HEK293 (cell line): ENCODE results near the gene PRELID1.

ENCODE experiments used
- CTCF ChIA-PET: fragments of 350-600 bp; formaldehyde crosslinking; extraction: SDS; loops from one replicate; lab custom pipeline; 2021; ENCODE audit warnings: antibody characterized with exemption; lab: Yijun Ruan, JAX
- POLR2A ChIA-PET: fragments of 300-600 bp; formaldehyde crosslinking; extraction: SDS; loops from one replicate; lab custom pipeline; 2020; ENCODE audit warnings: antibody characterized with exemption, inconsistent platforms; lab: Yijun Ruan, JAX
- H3K27ac ChIP-seq: fragments of 200-500 bp; sonication (Bioruptor generic); 2 replicates; pipeline ENCODE4 v1.5.1; 2014; ENCODE audit warnings: low read depth, low read length, control low read depth, inconsistent platforms; ENCODE audit errors: extremely low read depth
- H3K36me3 ChIP-seq, 2 experiments: fragments of 200-500 bp in 1 of 2; sonication (Bioruptor generic) in 1 of 2; 1 replicate in 1 of 2; 2 replicates in 1 of 2; pipeline ENCODE4 v1.5.1; 2014 to 2017; ENCODE audit warnings: inconsistent platforms in 2 of 2, low read length in 2 of 2; ENCODE audit not compliant: control insufficient read depth in 2 of 2, insufficient read depth in 1 of 2
- H3K4me1 ChIP-seq: fragments of 200-500 bp; sonication (Bioruptor generic); 2 replicates; pipeline ENCODE4 v1.5.1; 2014; ENCODE audit warnings: mild to moderate bottlenecking, low read length, inconsistent platforms; ENCODE audit not compliant: control insufficient read depth, insufficient read depth
- H3K4me3 ChIP-seq: 2 replicates; pipeline ENCODE4 v1.5.1; 2011; ENCODE audit warnings: low read depth, mild to moderate bottlenecking, control low read depth, low read length, moderate library complexity
- H3K9me3 ChIP-seq: fragments of 200-500 bp; sonication (Bioruptor generic); 2 replicates; pipeline ENCODE4 v1.5.1; 2014; ENCODE audit warnings: low read depth, low read length, inconsistent platforms; ENCODE audit not compliant: control insufficient read depth, insufficient read depth
- ATF2 ChIP-seq: fragments of 450-650 bp; formaldehyde crosslinking; IDR thresholded peaks from 2 replicates; pipeline ENCODE4 v1.5.1; 2016; ENCODE audit warnings: missing biosample characterization, missing genetic modification characterization, low read depth
- ELK4 ChIP-seq: IDR thresholded peaks from 2 replicates; pipeline ENCODE4 v1.6.1; 2011; ENCODE audit warnings: mild to moderate bottlenecking, low read depth, low read length, borderline replicate concordance
- SALL2 ChIP-seq: fragments of 450-650 bp; formaldehyde crosslinking; IDR thresholded peaks from 2 replicates; pipeline ENCODE4 v1.5.0; 2017; ENCODE audit warnings: missing biosample characterization, mild to moderate bottlenecking, missing genetic modification characterization, borderline replicate concordance
- YY2 ChIP-seq: fragments of 450-650 bp; formaldehyde crosslinking; IDR thresholded peaks from 2 replicates; pipeline ENCODE4 v1.5.1; 2016; ENCODE audit warnings: missing biosample characterization, missing genetic modification characterization
- ZBTB8A ChIP-seq: fragments of 450-650 bp; formaldehyde crosslinking; IDR thresholded peaks from 2 replicates; pipeline ENCODE4 v1.5.1; 2016; ENCODE audit warnings: missing biosample characterization, missing genetic modification characterization
- ZFP41 ChIP-seq: fragments of 450-650 bp; formaldehyde crosslinking; IDR thresholded peaks from 2 replicates; pipeline ENCODE4 v1.5.1; 2016; ENCODE audit warnings: missing biosample characterization, missing genetic modification characterization, borderline replicate concordance
- ZFP69B ChIP-seq: fragments of 450-650 bp; formaldehyde crosslinking; IDR thresholded peaks from 2 replicates; pipeline ENCODE4 v1.5.1; 2016; ENCODE audit warnings: missing biosample characterization, missing genetic modification characterization
- ZNF121 ChIP-seq: fragments of 450-650 bp; formaldehyde crosslinking; IDR thresholded peaks from 2 replicates; pipeline ENCODE4 v1.5.1; 2016; ENCODE audit warnings: missing biosample characterization, missing genetic modification characterization
- ZNF16 ChIP-seq: fragments of 450-650 bp; formaldehyde crosslinking; IDR thresholded peaks from 2 replicates; pipeline ENCODE4 v1.5.1; 2016; ENCODE audit warnings: low read depth, missing biosample characterization, missing genetic modification characterization
- ZNF335 ChIP-seq: fragments of 450-650 bp; formaldehyde crosslinking; conservative IDR thresholded peaks from 2 replicates; pipeline ENCODE4 v1.5.1; 2016; ENCODE audit warnings: missing biosample characterization, missing genetic modification characterization
- ZNF426 ChIP-seq: fragments of 450-650 bp; formaldehyde crosslinking; IDR thresholded peaks from 2 replicates; pipeline ENCODE4 v1.5.1; 2017; ENCODE audit warnings: missing biosample characterization, missing genetic modification characterization, mild to moderate bottlenecking, inconsistent platforms, moderate library complexity
- ZNF449 ChIP-seq: fragments of 450-650 bp; formaldehyde crosslinking; IDR thresholded peaks from 2 replicates; pipeline ENCODE4 v1.5.1; 2017; ENCODE audit warnings: missing biosample characterization, mild to moderate bottlenecking, missing genetic modification characterization, moderate library complexity
- ZNF521 ChIP-seq: fragments of 450-650 bp; formaldehyde crosslinking; IDR thresholded peaks from 2 replicates; pipeline ENCODE4 v1.5.1; 2017; ENCODE audit warnings: missing biosample characterization, mild to moderate bottlenecking, missing genetic modification characterization
- ZNF560 ChIP-seq: fragments of 450-650 bp; formaldehyde crosslinking; IDR thresholded peaks from 2 replicates; pipeline ENCODE4 v1.5.1; 2017; ENCODE audit warnings: missing biosample characterization, missing genetic modification characterization, borderline replicate concordance
- ZNF623 ChIP-seq: fragments of 450-650 bp; formaldehyde crosslinking; IDR thresholded peaks from 2 replicates; pipeline ENCODE4 v1.5.1; 2016; ENCODE audit warnings: missing biosample characterization, missing genetic modification characterization
- ZNF629 ChIP-seq: fragments of 450-650 bp; formaldehyde crosslinking; IDR thresholded peaks from 2 replicates; pipeline ENCODE4 v1.5.1; 2017; ENCODE audit warnings: missing biosample characterization, missing genetic modification characterization
- ZNF664 ChIP-seq: fragments of 450-650 bp; formaldehyde crosslinking; IDR thresholded peaks from 2 replicates; pipeline ENCODE4 v1.5.1; 2016; ENCODE audit warnings: missing biosample characterization, missing genetic modification characterization
- ZNF704 ChIP-seq: fragments of 450-650 bp; formaldehyde crosslinking; IDR thresholded peaks from 2 replicates; pipeline ENCODE4 v1.5.1; 2016; ENCODE audit warnings: missing biosample characterization, missing genetic modification characterization
- ZNF707 ChIP-seq: fragments of 450-650 bp; formaldehyde crosslinking; IDR thresholded peaks from 2 replicates; pipeline ENCODE4 v1.5.1; 2016; ENCODE audit warnings: missing biosample characterization, missing genetic modification characterization
- ZNF837 ChIP-seq: fragments of 450-650 bp; formaldehyde crosslinking; IDR thresholded peaks from 2 replicates; pipeline ENCODE4 v1.5.1; 2016; ENCODE audit warnings: missing biosample characterization, missing genetic modification characterization

Gene PRELID1

GRCh38 chr5:177354711-177355110, 51.1 kb downstream of the PRELID1 start (continued):
- TF ChIP-seq ZNF449 (no peak), ZBTB8A (tag by site-specific recombination) (no peak), ZNF704 (no peak), ELK4 (no peak), ZNF664 (tag by site-specific recombination) (no peak)
- TF ChIP-seq, all 188 proteins: peak for 0

- Histone ChIP-seq H3K36me3 (peaks cover 0 to under 1% of the 10 kb centered on the region in 2 experiments; a peak in 1 of 3 replicates), H3K4me3 (no peak overlapping the region), H3K27ac (no peak overlapping the region), H3K4me1 (peaks cover 4% of the 10 kb centered on the region; the same call in 1 of the 2 replicates), H3K9me3 (no peaks in the 10 kb centered on the region)
- POLR2A ChIA-PET: interaction anchor here (0.7 kb wide), 1 partner anchor 15 kb away, joined by 3 read pairs; no protein-coding TSS in a partner anchor
- CTCF ChIA-PET: interaction anchor here (0.9 to 1.5 kb wide), 5 partner anchors 14 to 53 kb away, joined by 3 to 4 read pairs (median 3); no protein-coding TSS in a partner anchor
- TF ChIP-seq ZFP41 (tag by site-specific recombination) (no peak), ZNF121 (tag by site-specific recombination) (no peak), ZNF16 (tag by site-specific recombination) (no peak), YY2 (no peak), ZNF335 (tag by site-specific recombination) (no peak), ZNF521 (no peak), ZFP69B (tag by site-specific recombination) (no peak), ZNF560 (no peak), ZNF623 (tag by site-specific recombination) (no peak), ZNF629 (tag by site-specific recombination) (no peak), ZNF837 (tag by site-specific recombination) (no peak), ZNF426 (tag by site-specific recombination) (no peak), ZNF707 (no peak), ATF2 (tag by site-specific recombination) (no peak), SALL2 (tag by site-specific recombination) (no peak)
Observed at GRCh38 chr5:177355162-177355867, 51.7 kb downstream of the PRELID1 start.
